ENCODE data around the gene RSF1. TPM values are rescaled to one million over a fixed set of nuclear protein-coding genes. Genes with fewer than 3 reads are reported as not detected.

RSF1 gene
- polyA plus RNA-seq, 1 donor (not counting 4 experiments of a cell fraction or from before 2014, with no cell fraction given): 20.9 TPM

DNA sequence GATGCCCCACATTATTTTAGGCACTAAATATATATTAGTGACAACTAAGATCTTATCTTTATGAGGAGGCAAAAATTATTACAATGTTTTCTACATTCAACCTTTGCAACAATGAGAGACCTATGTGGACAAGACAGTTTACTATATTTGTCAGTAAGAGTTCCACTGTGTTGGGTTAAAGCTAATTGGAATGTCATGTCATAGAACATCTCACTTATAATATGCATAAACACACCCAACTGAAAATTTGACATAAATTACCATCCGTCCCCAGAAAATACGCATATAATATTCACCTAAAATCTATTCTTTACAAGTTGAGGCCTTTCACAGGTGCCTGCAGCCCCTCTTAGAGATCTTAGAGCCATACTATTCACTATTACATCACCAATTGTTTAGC, 84.0 kb downstream of the RSF1 start:
- no peak for TF ChIP-seq EZH2 (IDR thresholded peaks at IDR 0.05; ENCODE audit: low read length)
- TF ChIP-seq, protein P1, sequence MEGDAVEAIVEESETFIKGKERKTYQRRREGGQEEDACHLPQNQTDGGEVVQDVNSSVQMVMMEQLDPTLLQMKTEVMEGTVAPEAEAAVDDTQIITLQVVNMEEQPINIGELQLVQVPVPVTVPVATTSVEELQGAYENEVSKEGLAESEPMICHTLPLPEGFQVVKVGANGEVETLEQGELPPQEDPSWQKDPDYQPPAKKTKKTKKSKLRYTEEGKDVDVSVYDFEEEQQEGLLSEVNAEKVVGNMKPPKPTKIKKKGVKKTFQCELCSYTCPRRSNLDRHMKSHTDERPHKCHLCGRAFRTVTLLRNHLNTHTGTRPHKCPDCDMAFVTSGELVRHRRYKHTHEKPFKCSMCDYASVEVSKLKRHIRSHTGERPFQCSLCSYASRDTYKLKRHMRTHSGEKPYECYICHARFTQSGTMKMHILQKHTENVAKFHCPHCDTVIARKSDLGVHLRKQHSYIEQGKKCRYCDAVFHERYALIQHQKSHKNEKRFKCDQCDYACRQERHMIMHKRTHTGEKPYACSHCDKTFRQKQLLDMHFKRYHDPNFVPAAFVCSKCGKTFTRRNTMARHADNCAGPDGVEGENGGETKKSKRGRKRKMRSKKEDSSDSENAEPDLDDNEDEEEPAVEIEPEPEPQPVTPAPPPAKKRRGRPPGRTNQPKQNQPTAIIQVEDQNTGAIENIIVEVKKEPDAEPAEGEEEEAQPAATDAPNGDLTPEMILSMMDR (optimal IDR thresholded peaks at IDR 0.05 in 1 of 3, IDR thresholded peaks at IDR 0.05 in 1 of 3, conservative IDR thresholded peaks at IDR 0.05 in 1 of 3; ENCODE audit: extremely low read depth in 1 of 3, insufficient read depth in 2 of 3, low read length in 3 of 3): no peak
- no peaks in the 10 kb centered on the region for H3K79me2 ChIP-seq (ENCODE audit: control insufficient read depth, insufficient read depth, low read length)
- no peak overlapping the region for H3K4me3 ChIP-seq (ENCODE audit: control insufficient read depth in 2 of 3, extremely low read depth in 1 of 3, insufficient read depth in 2 of 3, low read depth in 1 of 3, low read length in 3 of 3)
- H3K9me1 ChIP-seq (ENCODE audit: control insufficient read depth, extremely low read depth, insufficient read depth, low read length): no peaks in the 10 kb centered on the region
- no peak overlapping the region for H2AFZ ChIP-seq (ENCODE audit: control insufficient read depth, low read length)
- no peak overlapping the region for H3K27ac ChIP-seq (ENCODE audit: control insufficient read depth, insufficient read depth, low read length)
- H3K9ac ChIP-seq (ENCODE audit: control insufficient read depth, extremely low read depth, insufficient read depth, low read length): no peak overlapping the region
- H3K4me2 ChIP-seq (ENCODE audit: control insufficient read depth, extremely low read depth, insufficient read depth, low read depth, low read length): no peak overlapping the region
- dilution Hi-C loops (cut with MboI; ENCODE audit: extremely low pct_ligation_motif_present, low sequenced_read_pairs): no loop called here
- no peaks in the 10 kb centered on the region for H4K20me1 ChIP-seq (ENCODE audit: control insufficient read depth, extremely low read depth, insufficient read depth, low read length)
- FAIRE-seq: no peak
- no peaks in the 10 kb centered on the region for H3K27me3 ChIP-seq (ENCODE audit: control insufficient read depth, extremely low read depth, insufficient read depth, low read length)
- peaks cover 1% of the 10 kb centered on the region for H3K9me3 ChIP-seq (ENCODE audit: control insufficient read depth, low read depth, low read length)
- DNase-seq (ENCODE audit: low read depth, low spot score): no peak
- no peaks in the 10 kb centered on the region for H3K4me1 ChIP-seq (ENCODE audit: control insufficient read depth, extremely low read depth, insufficient read depth, low read length)
- peaks cover 2 to 8% of the 10 kb centered on the region in 2 experiments for H3K36me3 ChIP-seq (ENCODE audit: control insufficient read depth in 2 of 2, extremely low read depth in 1 of 2, insufficient read depth in 2 of 2, low read length in 2 of 2)

DNA sequence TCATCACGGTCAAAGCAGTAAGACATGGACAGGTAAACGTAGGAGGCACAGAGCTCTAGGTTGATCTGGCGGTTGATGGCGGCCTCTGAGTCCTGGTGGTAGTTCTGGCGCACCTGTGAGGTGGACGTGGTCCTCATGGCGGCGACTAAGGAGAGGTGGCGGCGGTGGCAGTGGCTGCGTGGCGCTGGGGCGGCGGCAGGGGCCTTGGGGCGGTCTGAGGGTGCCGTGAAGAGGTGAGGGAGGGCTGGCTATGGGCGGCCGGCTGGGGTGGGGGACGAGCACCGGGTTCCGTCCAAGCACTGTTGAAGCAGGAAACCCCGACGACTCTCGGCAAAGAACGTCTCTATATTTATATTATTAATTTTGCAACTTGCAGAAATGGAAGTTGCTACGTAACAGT, 85.6 kb downstream of the RSF1 start:
- peaks cover 0 to 8% of the 10 kb centered on the region in 2 experiments for H3K36me3 ChIP-seq (ENCODE audit: control insufficient read depth in 2 of 2, extremely low read depth in 1 of 2, insufficient read depth in 2 of 2, low read length in 2 of 2)
- TF ChIP-seq EZH2 (IDR thresholded peaks at IDR 0.05; ENCODE audit: low read length): no peak
- TF ChIP-seq, protein P1 (optimal IDR thresholded peaks at IDR 0.05 in 1 of 3, IDR thresholded peaks at IDR 0.05 in 1 of 3, conservative IDR thresholded peaks at IDR 0.05 in 1 of 3; ENCODE audit: extremely low read depth in 1 of 3, insufficient read depth in 2 of 3, low read length in 3 of 3): no peak
- dilution Hi-C loops (cut with MboI; ENCODE audit: extremely low pct_ligation_motif_present, low sequenced_read_pairs): no loop called here

More for the DNA sequence above, 85.6 kb downstream of the RSF1 start:
- H3K79me2 ChIP-seq (ENCODE audit: control insufficient read depth, insufficient read depth, low read length): no peaks in the 10 kb centered on the region
- no peak overlapping the region for H3K9ac ChIP-seq (ENCODE audit: control insufficient read depth, extremely low read depth, insufficient read depth, low read length)
- no peak overlapping the region for H3K4me3 ChIP-seq (ENCODE audit: control insufficient read depth in 2 of 3, extremely low read depth in 1 of 3, insufficient read depth in 2 of 3, low read depth in 1 of 3, low read length in 3 of 3)
- H3K27me3 ChIP-seq (ENCODE audit: control insufficient read depth, extremely low read depth, insufficient read depth, low read length): no peaks in the 10 kb centered on the region
- H2AFZ ChIP-seq (ENCODE audit: control insufficient read depth, low read length): no peak overlapping the region
- no peaks in the 10 kb centered on the region for H3K9me1 ChIP-seq (ENCODE audit: control insufficient read depth, extremely low read depth, insufficient read depth, low read length)
- DNase-seq (ENCODE audit: low read depth, low spot score) (no peak), FAIRE-seq (no peak)
- H3K9me3 ChIP-seq (ENCODE audit: control insufficient read depth, low read depth, low read length): peaks cover 5% of the 10 kb centered on the region
- H3K4me1 ChIP-seq (ENCODE audit: control insufficient read depth, extremely low read depth, insufficient read depth, low read length): no peaks in the 10 kb centered on the region
- no peaks in the 10 kb centered on the region for H4K20me1 ChIP-seq (ENCODE audit: control insufficient read depth, extremely low read depth, insufficient read depth, low read length)
- H3K27ac ChIP-seq (ENCODE audit: control insufficient read depth, insufficient read depth, low read length): no peak overlapping the region
- H3K4me2 ChIP-seq (ENCODE audit: control insufficient read depth, extremely low read depth, insufficient read depth, low read depth, low read length): no peak overlapping the region
